GM12875 (cell line): ENCODE results near the gene MOV10L1.

Experiments used
- H3K4me3 ChIP-seq: one replicate; pipeline ENCODE4 v1.5.1; 2011; ENCODE audit warnings: low read depth, low read length, control low read depth
- TF ChIP-seq, protein P1 (sequence below): IDR thresholded peaks from 2 replicates; pipeline ENCODE4 v1.5.1; 2011; ENCODE audit warnings: low read depth, mild to moderate bottlenecking, control low read depth, inconsistent platforms, low read length, moderate library complexity, borderline replicate concordance; ENCODE audit not compliant: insufficient read depth

The MOV10L1 gene

GRCh38 chr22:50211147-50211546 is 121.3 kb downstream of the MOV10L1 start:
- no peak overlapping the region for H3K4me3 ChIP-seq
- TF ChIP-seq, protein P1, sequence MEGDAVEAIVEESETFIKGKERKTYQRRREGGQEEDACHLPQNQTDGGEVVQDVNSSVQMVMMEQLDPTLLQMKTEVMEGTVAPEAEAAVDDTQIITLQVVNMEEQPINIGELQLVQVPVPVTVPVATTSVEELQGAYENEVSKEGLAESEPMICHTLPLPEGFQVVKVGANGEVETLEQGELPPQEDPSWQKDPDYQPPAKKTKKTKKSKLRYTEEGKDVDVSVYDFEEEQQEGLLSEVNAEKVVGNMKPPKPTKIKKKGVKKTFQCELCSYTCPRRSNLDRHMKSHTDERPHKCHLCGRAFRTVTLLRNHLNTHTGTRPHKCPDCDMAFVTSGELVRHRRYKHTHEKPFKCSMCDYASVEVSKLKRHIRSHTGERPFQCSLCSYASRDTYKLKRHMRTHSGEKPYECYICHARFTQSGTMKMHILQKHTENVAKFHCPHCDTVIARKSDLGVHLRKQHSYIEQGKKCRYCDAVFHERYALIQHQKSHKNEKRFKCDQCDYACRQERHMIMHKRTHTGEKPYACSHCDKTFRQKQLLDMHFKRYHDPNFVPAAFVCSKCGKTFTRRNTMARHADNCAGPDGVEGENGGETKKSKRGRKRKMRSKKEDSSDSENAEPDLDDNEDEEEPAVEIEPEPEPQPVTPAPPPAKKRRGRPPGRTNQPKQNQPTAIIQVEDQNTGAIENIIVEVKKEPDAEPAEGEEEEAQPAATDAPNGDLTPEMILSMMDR = no peak
